ENCODE results near the gene BFSP1.

Gene BFSP1

DNA sequence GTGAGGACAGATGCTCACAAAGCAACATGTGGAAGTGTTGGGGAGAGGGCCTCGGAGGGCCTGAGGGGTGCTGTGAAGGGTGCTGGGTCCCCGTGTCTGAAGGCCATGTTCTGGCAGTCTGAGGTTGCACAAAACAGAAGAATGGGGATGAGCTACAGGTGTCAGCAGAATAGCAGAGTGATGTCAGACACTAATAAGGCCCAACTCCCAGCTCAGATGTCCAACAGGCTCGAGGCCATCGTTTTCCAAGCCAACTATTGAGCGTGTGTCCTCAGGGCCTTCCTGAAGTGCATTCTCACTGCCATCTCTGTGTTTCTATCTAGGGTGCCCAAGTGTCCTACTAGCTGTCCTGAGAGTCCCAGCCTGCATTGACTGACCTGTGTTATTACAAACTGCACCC lies 7.9 kb downstream of the BFSP1 start:
- no peak for DNase-seq (ENCODE audit: low read depth in 2 of 2)

- DNase-seq (ENCODE audit: low read depth in 2 of 2): no peak
Measured at GRCh38 chr20:17522528-17522927, 8.7 kb downstream of the BFSP1 start.

DNA sequence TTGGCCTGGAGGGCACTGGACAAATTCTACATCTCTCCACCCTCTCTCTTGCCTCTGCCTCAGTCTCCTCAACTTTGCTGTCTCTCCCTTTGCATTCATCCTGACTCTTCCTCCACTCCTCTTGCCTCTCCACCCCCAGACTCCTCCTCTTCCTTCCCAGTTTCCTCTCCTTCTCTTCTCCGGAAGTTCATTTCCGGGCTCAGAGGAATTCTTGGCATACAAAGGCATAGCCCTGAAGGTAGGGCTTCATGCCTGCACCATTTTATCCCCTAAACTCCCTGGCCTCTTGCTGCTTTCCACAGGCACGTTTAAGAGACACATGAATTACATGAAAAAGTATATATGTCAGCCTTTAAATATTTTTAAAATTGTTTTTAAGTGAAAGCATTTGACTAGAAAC lies 10.6 kb downstream of the BFSP1 start:
- no peak for DNase-seq (ENCODE audit: low read depth in 2 of 2)

DNA sequence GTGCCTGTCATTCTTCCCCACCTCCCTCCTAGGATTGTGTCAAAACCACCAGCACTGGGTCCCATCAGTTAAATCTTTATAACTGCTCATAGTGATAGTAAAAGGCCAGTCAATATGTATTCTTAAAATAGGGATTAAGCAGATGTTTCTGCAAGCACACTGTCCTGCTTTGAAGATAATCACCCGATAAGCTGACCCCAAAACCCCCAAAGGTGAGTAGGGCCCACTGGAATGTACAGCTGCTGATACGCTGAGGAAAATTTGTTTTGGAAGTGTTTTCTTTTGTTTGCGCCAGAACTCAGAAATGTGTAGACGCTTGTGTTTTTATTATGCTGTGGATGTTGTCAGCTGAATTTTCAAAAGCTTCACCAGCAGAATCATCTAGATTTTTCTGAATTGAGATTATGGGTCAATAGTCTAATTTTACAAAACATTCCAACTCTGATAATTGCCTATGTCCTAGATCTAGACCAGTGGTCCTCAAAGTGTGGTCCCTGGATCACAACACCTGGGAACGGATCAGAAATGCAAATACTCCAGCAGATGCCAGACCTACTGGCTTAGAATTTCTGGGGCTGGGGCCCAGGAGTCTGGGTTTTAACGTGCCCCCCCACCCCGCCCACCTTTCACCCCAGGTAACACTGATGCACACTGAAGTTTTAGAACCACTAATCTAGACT lies 11.4 kb downstream of the BFSP1 start:
- DNase-seq (ENCODE audit: low read depth in 2 of 2): no peak

DNA sequence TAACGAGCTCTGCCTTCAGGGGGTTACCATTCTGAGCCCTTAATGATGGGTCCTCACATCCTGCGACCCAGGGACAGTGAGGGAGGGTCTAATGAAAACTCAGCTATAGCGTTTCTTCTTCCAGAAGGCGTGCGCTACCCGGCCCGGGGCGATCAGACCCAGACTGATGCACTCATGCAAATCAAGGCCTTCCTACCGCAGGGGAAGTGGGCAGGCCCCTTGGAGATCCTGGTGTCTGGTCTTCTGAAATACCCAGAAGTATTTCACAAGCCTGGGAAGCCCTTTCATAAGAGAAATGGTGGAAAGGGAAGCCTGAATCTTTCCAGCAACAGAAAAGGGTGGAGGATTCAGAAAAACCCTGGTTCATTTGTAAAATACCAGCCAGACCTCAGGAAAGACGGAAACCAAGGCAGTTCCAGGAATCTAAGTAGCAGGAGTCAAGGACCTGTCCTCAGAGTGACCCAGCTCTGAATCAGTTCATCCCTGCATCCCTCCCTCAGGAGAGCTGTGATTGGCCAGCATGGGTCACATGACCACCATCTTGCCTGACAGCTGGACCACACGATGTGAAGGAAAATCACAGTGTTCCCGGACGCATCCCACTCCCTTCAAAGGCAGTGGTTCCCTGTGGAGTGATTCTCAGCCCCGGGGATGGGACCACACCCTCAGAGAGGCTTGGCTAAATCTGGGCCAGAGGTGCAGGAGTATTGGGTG lies 12.7 kb downstream of the BFSP1 start:
- DNase-seq (ENCODE audit: low read depth in 2 of 2): no peak

- no peak for DNase-seq (ENCODE audit: low read depth in 2 of 2)
Measured at GRCh38 chr20:17515053-17515452, 16.1 kb downstream of the BFSP1 start.

GRCh38 chr20:17513939-17514338 lies 17.2 kb downstream of the BFSP1 start:
- no peak for DNase-seq (ENCODE audit: low read depth in 2 of 2)

DNA sequence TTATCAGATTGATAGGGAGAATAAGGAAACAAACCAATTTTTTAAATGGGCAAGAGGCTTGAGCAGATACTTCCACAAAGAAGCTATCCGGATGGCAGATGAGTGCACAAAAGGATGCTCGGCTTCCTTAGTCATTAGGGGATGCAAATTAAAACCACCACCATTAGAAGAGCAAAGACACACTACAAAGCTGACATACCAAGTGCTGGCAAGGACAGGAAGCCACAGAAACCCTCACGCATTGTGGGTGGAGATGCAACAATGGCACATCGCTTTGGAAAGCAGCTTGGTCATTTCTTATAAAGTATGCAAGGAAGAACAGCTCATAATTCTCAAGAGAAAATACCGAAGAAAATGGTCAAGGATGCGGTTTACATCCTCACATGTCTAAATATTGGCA lies 19.8 kb downstream of the BFSP1 start:
- DNase-seq (ENCODE audit: low read depth in 2 of 2): no peak

DNA sequence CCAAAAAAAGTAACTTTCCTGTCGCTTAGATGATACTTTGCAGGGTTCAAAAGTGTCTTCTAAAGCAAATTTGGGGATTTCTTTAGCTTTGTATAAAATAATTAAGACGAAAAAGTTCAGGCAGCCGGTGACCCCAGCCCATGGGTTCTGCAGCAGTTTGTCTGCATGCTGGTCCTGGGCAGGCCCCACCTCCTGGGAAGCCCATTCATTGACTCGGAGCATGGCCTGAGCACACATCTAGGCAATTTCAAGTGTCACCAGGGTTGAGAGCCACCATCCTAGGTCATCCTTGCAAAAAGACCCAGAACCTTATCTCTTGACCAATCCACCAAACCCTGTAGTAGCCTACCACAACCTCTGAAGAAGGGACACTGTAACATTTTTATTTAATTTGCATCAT lies 20.6 kb downstream of the BFSP1 start:
- no peak for DNase-seq (ENCODE audit: low read depth in 2 of 2)

DNA sequence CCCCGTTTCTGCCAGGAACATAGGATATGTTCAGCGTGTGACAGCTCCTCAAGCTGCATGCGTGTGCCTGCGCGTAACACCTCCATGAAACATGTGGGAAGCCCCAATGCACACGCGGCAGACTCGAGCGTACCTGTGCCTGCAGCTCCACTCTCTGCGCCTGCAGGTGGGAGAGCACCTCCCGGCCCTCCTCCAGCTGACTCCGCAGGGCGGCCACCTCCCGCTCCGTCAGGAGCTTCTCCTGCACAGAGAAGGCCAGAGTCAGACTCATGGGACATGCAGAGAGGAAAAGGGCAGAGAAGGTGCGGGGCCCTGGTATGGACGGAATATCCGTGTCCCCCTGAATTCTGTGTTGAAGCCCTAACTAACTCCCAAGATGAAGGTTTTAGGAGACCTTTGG lies 22.4 kb downstream of the BFSP1 start:
- no peak for DNase-seq (ENCODE audit: low read depth in 2 of 2)

- DNase-seq (ENCODE audit: low read depth in 2 of 2): no peak
Measured at GRCh38 chr20:17507531-17507930, 23.6 kb downstream of the BFSP1 start.

GRCh38 chr20:17507032-17507431 lies 24.1 kb downstream of the BFSP1 start:
- DNase-seq (ENCODE audit: low read depth in 2 of 2): no peak

- DNase-seq (ENCODE audit: low read depth in 2 of 2): no peak
Measured at GRCh38 chr20:17505636-17506517, 25.3 kb downstream of the BFSP1 start.

DNA sequence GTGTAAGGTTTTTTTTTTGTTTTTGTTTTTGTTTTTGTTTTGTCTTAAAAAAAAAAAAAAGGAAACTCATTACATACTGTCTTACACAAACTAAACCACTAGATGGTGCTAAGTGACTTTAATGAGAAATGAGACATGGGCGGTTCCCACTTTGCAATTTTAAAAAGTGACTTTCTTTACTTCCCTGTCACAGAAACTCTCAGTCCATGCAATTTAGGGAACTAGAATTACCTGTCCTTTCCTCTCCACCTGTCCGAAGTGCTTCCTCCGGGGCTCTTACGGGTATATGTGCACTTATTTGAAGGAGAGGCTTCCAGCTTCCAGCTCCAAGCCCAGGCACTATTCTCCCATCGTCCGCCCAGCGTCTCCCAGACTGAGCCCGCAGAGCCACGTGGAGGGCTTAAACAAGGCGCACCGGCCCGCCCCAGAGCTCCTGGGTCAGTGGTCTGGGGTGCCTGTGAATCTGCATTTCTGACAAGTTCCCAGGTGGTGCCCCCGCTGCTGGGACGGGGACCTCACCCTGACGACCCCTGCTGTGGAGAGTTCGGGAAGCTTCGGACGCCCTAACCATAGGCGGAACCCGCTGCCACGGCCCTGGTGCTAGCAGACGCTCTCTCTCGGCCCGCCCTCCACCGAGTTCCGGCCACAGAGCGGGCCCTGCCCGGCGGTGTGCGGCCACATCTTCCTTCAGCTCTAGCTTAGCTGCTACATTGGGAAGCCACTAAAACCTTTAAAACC lies 26.1 kb downstream of the BFSP1 start:
- peak in 1 of 2 experiments; percentile 20 for DNase-seq (ENCODE audit: low read depth in 2 of 2)

DNA sequence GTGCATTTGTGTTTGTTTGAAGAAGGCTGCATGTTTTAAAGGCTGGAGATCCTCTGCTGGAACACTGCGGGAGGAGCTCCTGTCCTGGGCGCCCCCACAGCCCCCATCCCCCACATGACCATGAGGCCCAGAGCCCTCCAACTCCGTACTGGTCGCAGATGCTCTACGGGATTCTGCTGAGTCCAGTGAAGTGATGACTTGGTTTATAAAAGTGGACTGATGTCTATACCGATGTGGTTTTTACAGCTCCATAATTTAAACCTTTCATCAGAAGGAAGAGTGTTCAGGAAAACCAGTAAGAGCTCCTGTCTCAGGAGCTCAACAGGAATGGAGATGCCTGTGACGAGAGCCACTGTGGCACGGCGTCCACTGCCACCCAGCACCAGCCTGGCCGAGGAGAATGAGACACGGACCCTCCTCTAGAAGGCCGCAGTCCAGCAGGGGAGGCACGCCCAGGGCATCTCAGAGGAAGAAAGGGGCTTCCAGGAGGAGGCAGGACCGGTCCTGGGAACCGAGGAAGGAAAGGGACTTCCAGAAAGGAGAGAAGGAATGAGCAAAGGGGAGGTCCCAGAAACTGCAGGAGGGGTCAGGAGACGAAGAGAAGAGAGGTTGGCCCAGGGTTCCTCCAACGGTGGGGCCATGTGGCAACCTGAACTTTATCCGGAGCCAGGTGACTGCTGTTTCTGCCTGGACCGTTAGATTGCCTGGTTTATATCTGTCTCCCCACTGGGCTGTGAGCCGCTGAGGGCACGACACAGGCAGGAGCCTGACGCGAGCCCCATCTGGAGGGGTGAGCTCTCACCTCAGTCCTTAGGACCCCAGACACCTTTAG lies 26.9 kb downstream of the BFSP1 start:
- DNase-seq (ENCODE audit: low read depth in 2 of 2): no peak

GRCh38 chr20:17503301-17504065 lies 27.7 kb downstream of the BFSP1 start:
- no peak for DNase-seq (ENCODE audit: low read depth in 2 of 2)

DNA sequence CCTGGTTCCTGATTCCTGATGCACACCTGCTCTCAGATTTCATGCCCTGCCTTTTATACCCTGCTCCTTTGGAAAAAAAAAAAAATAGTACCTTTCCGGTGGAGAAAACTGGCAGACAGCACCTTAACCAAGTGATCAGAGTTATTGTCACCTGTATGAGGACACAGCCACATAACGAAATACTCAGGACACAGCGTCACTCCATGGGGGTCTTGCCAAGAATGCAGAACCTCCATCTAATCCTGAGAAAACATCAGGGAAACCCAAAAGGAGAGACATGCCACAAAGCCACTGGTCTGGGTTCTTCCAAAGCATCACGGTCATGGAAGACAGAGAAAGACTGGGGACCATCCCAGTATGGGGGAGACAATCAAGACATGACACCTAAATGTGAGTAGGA lies 29.1 kb downstream of the BFSP1 start:
- DNase-seq (ENCODE audit: low read depth in 2 of 2): no peak

DNA sequence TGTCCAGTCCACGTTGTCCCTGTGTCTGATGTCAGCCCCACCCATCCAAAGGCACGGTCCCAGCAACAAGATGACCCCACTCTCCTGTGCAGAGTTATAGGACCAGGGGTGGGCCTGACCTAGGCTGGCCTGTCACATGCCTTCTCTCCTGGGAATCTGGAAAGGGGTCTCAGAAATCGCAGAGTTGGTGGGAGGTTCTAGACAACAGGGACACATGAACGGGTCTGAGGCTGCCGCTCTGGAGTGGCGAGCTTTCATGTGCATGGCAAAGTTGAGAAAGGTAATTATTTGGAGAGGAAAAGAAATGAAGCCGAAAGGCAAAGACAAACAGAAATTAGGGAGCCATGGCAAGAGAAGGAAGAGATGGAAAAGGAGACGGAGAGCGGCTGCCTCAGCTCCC lies 29.5 kb downstream of the BFSP1 start:
- no peak for DNase-seq (ENCODE audit: low read depth in 2 of 2)

GRCh38 chr20:17500826-17501225 lies 30.4 kb downstream of the BFSP1 start:
- DNase-seq (ENCODE audit: low read depth in 2 of 2): no peak

- DNase-seq (ENCODE audit: low read depth in 2 of 2): no peak
Measured at GRCh38 chr20:17500271-17500670, 30.9 kb downstream of the BFSP1 start.

Data from fibroblast of skin of left biceps (primary cell).